IMR-90 (cell line): Measurements from ENCODE around the gene SLC27A1.

Experiments
- CEBPB ChIP-seq: IDR thresholded peaks from 2 replicates; pipeline ENCODE4 v1.6.1; 2012; ENCODE audit warnings: low read depth, low read length, improper control_type of control experiment
- CHD1 ChIP-seq: IDR thresholded peaks from 2 replicates; pipeline ENCODE4 v1.6.1; 2012; ENCODE audit warnings: low read depth, low read length, improper control_type of control experiment
- MXI1 ChIP-seq: IDR thresholded peaks from 2 replicates; pipeline ENCODE4 v1.6.1; 2012; ENCODE audit warnings: low read depth, mild to moderate bottlenecking, low read length, moderate library complexity, borderline replicate concordance
- POLR2A ChIP-seq: IDR thresholded peaks from 2 replicates; pipeline ENCODE4 v1.6.1; 2012; ENCODE audit warnings: mild to moderate bottlenecking, low read depth, low read length
- TF ChIP-seq, protein P1 (sequence below): conservative IDR thresholded peaks from 2 replicates; pipeline ENCODE4 v1.5.1; 2012; ENCODE audit warnings: mild to moderate bottlenecking, low read depth, low read length, improper control_type of control experiment

DNA sequence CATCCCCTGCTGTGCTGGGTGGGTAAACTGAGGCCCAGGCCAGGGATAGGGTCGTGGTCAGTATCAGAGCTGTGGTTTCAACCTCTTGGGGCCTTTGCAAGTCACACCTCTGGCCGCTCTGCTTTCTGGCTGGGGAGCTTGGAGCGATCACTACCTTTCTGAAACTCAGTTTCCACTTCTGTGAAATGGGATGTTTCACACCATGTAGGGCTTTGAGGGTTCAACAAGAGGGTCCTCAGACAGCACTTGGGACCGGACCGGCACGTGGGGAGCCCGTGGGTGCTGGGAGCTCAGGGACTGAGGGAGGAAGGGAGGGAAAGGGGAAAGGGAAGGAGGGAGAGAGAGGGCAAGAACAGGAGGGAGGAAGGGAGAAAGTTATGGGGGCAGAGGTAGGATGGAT lies 62.2 kb downstream of the SLC27A1 start:
- TF ChIP-seq, protein P1, sequence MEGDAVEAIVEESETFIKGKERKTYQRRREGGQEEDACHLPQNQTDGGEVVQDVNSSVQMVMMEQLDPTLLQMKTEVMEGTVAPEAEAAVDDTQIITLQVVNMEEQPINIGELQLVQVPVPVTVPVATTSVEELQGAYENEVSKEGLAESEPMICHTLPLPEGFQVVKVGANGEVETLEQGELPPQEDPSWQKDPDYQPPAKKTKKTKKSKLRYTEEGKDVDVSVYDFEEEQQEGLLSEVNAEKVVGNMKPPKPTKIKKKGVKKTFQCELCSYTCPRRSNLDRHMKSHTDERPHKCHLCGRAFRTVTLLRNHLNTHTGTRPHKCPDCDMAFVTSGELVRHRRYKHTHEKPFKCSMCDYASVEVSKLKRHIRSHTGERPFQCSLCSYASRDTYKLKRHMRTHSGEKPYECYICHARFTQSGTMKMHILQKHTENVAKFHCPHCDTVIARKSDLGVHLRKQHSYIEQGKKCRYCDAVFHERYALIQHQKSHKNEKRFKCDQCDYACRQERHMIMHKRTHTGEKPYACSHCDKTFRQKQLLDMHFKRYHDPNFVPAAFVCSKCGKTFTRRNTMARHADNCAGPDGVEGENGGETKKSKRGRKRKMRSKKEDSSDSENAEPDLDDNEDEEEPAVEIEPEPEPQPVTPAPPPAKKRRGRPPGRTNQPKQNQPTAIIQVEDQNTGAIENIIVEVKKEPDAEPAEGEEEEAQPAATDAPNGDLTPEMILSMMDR, result no peak
- no peak for TF ChIP-seq POLR2A
- TF ChIP-seq MXI1, result no peak
- TF ChIP-seq CEBPB, result no peak
- TF ChIP-seq CHD1, result no peak
